GM23338 (cell line): Measurements from ENCODE around the gene FOXI2. TPM values are rescaled to one million over a fixed set of nuclear protein-coding genes. Genes with fewer than 3 reads are reported as not detected.

Experiments used
- ATAC-seq: fragments of 200-7000 bp; cut with Tn5 transposase; 3 replicates; pipeline ENCODE4 v1.9.1; 2020
- DNase-seq: peaks from one replicate; pipeline ENCODE4 v3.0.0-alpha.2; 2015; ENCODE audit warnings: low spot score
- H2AFZ ChIP-seq: fragments of 200-600 bp; sonication (generic); 2 replicates; pipeline ENCODE4 v1.8.0; 2016; ENCODE audit warnings: antibody characterized with exemption, mild to moderate bottlenecking, moderate library complexity
- H3F3A ChIP-seq: fragments of 200-600 bp; sonication (generic); replicated peaks from 2 replicates; pipeline ENCODE4 v1.8.0; 2017; ENCODE audit warnings: antibody characterized with exemption, mixed run types, low read depth
- H3K27ac ChIP-seq: fragments of 200-600 bp; sonication (generic); 2 replicates; pipeline ENCODE4 v1.6.1; 2016; ENCODE audit warnings: low read depth
- H3K27me3 ChIP-seq: fragments of 200-600 bp; sonication (generic); 2 replicates; pipeline ENCODE4 v1.8.0; 2016; ENCODE audit warnings: mild to moderate bottlenecking, mixed run types, moderate library complexity; ENCODE audit not compliant: insufficient read depth
- H3K36me3 ChIP-seq: fragments of 200-600 bp; sonication (generic); 2 replicates; pipeline ENCODE4 v1.8.0; 2016; ENCODE audit warnings: mild to moderate bottlenecking; ENCODE audit not compliant: insufficient read depth
- H3K4me1 ChIP-seq: fragments of 200-600 bp; sonication (generic); 2 replicates; pipeline ENCODE4 v1.8.0; 2016; ENCODE audit warnings: mild to moderate bottlenecking, moderate library complexity; ENCODE audit not compliant: insufficient read depth
- H3K4me2 ChIP-seq: fragments of 200-600 bp; sonication (generic); 2 replicates; pipeline ENCODE4 v1.7.1; 2017; ENCODE audit warnings: mixed run types
- H3K4me3 ChIP-seq: fragments of 200-600 bp; sonication (generic); 2 replicates; pipeline ENCODE4 v1.6.1; 2016; ENCODE audit warnings: mixed run types
- H3K79me2 ChIP-seq: fragments of 200-600 bp; sonication (generic); replicated peaks from 2 replicates; pipeline ENCODE4 v1.8.0; 2017; ENCODE audit warnings: mild to moderate bottlenecking; ENCODE audit not compliant: insufficient read depth
- H3K9me2 ChIP-seq: fragments of 200-600 bp; sonication (generic); 2 replicates; pipeline ENCODE4 v1.8.0; 2017; ENCODE audit not compliant: insufficient read depth
- H4K20me1 ChIP-seq: fragments of 200-600 bp; sonication (generic); replicated peaks from 2 replicates; pipeline ENCODE4 v1.8.0; 2017; ENCODE audit warnings: mild to moderate bottlenecking; ENCODE audit not compliant: insufficient read depth
- H3K27ac Mint-ChIP-seq: 2 replicates; pipeline ENCODE4 v1.8.0; 2020; ENCODE audit warnings: inconsistent platforms, mild to moderate bottlenecking, moderate library complexity, mixed read lengths
- H3K27me3 Mint-ChIP-seq: 3 replicates; pipeline ENCODE4 v1.8.0; 2022; ENCODE audit warnings: low read depth, mild to moderate bottlenecking, moderate library complexity, mixed read lengths, inconsistent platforms; ENCODE audit not compliant: insufficient read depth, poor library complexity
- H3K36me3 Mint-ChIP-seq: 3 replicates; pipeline ENCODE4 v1.8.0; 2021; ENCODE audit warnings: low read depth, mild to moderate bottlenecking, inconsistent platforms, moderate library complexity, mixed read lengths
- H3K4me1 Mint-ChIP-seq: 3 replicates; pipeline ENCODE4 v1.8.0; 2020; ENCODE audit warnings: mild to moderate bottlenecking, inconsistent platforms, mixed read lengths
- H3K4me3 Mint-ChIP-seq: 3 replicates; pipeline ENCODE4 v1.8.0; 2021; ENCODE audit warnings: moderate library complexity, mild to moderate bottlenecking, inconsistent platforms, mixed read lengths
- H3K9me3 Mint-ChIP-seq: 3 replicates; pipeline ENCODE4 v1.8.0; 2020; ENCODE audit warnings: moderate library complexity, mild to moderate bottlenecking, inconsistent platforms, mixed read lengths
- EZH2 ChIP-seq: fragments of 200-600 bp; sonication (generic); IDR thresholded peaks from one replicate; pipeline ENCODE4 v1.8.0; 2017; ENCODE audit warnings: antibody characterized with exemption, mild to moderate bottlenecking, low read depth; ENCODE audit not compliant: unreplicated experiment
- polyA plus RNA-seq: library from polyadenylated mRNA; unstranded; fragments of >200 nt; fragmentation: Nextera tagmentation; extraction: Ambion mirVana; gene quantifications from 2 replicates; pipeline ENCODE4 v1.2.1, GENCODE V29; 2016
- total RNA-seq: library from RNA; depleted of rRNA; stranded (reverse); fragments of >200 nt; shearing (Covaris generic); gene quantifications from 2 replicates; pipeline ENCODE4 v1.2.3, GENCODE V29; 2014
- TF ChIP-seq, protein P1 (sequence below): fragments of 250-450 bp; sonication (Bioruptor Pico); IDR thresholded peaks from 2 replicates; pipeline ENCODE4 v1.5.0; 2020; ENCODE audit warnings: mild to moderate bottlenecking, moderate library complexity
- TF ChIP-seq, protein P2 (sequence below), 2 experiments: fragments of 200-600 bp in 1 of 2; sonication (generic) in 1 of 2; conservative IDR thresholded peaks; 2 replicates each; pipeline versions ENCODE4 v1.5.1 to v1.6.1; 2016 to 2017; ENCODE audit warnings: antibody characterized with exemption in 2 of 2, low read depth in 2 of 2, mild to moderate bottlenecking in 2 of 2, moderate library complexity in 1 of 2

The FOXI2 gene
- total and polyA plus RNA-seq, 2 experiments from 2014 or later, result 0.74 to 1.3 TPM

DNA sequence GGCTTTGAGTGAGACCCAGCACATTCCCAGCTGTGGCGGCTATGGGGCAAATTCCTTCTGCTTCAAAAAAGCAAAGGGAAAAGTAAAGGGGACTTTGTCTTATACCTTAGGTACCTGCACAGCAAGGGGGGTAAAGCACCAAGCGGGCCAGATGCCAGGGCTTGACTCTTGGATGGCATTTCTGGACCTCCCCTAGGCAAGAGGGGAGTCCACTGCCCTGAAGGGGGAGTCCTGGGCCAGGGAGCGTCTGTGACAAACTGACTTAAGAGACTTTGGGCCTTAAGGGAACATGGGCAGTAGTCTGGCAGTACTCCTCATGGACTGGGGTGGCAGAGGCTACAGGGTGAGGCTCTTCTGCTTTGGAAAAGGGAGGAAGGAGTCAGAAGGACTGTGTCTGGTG is 16.1 kb upstream of the FOXI2 start (continued):
- TF ChIP-seq, protein P1, sequence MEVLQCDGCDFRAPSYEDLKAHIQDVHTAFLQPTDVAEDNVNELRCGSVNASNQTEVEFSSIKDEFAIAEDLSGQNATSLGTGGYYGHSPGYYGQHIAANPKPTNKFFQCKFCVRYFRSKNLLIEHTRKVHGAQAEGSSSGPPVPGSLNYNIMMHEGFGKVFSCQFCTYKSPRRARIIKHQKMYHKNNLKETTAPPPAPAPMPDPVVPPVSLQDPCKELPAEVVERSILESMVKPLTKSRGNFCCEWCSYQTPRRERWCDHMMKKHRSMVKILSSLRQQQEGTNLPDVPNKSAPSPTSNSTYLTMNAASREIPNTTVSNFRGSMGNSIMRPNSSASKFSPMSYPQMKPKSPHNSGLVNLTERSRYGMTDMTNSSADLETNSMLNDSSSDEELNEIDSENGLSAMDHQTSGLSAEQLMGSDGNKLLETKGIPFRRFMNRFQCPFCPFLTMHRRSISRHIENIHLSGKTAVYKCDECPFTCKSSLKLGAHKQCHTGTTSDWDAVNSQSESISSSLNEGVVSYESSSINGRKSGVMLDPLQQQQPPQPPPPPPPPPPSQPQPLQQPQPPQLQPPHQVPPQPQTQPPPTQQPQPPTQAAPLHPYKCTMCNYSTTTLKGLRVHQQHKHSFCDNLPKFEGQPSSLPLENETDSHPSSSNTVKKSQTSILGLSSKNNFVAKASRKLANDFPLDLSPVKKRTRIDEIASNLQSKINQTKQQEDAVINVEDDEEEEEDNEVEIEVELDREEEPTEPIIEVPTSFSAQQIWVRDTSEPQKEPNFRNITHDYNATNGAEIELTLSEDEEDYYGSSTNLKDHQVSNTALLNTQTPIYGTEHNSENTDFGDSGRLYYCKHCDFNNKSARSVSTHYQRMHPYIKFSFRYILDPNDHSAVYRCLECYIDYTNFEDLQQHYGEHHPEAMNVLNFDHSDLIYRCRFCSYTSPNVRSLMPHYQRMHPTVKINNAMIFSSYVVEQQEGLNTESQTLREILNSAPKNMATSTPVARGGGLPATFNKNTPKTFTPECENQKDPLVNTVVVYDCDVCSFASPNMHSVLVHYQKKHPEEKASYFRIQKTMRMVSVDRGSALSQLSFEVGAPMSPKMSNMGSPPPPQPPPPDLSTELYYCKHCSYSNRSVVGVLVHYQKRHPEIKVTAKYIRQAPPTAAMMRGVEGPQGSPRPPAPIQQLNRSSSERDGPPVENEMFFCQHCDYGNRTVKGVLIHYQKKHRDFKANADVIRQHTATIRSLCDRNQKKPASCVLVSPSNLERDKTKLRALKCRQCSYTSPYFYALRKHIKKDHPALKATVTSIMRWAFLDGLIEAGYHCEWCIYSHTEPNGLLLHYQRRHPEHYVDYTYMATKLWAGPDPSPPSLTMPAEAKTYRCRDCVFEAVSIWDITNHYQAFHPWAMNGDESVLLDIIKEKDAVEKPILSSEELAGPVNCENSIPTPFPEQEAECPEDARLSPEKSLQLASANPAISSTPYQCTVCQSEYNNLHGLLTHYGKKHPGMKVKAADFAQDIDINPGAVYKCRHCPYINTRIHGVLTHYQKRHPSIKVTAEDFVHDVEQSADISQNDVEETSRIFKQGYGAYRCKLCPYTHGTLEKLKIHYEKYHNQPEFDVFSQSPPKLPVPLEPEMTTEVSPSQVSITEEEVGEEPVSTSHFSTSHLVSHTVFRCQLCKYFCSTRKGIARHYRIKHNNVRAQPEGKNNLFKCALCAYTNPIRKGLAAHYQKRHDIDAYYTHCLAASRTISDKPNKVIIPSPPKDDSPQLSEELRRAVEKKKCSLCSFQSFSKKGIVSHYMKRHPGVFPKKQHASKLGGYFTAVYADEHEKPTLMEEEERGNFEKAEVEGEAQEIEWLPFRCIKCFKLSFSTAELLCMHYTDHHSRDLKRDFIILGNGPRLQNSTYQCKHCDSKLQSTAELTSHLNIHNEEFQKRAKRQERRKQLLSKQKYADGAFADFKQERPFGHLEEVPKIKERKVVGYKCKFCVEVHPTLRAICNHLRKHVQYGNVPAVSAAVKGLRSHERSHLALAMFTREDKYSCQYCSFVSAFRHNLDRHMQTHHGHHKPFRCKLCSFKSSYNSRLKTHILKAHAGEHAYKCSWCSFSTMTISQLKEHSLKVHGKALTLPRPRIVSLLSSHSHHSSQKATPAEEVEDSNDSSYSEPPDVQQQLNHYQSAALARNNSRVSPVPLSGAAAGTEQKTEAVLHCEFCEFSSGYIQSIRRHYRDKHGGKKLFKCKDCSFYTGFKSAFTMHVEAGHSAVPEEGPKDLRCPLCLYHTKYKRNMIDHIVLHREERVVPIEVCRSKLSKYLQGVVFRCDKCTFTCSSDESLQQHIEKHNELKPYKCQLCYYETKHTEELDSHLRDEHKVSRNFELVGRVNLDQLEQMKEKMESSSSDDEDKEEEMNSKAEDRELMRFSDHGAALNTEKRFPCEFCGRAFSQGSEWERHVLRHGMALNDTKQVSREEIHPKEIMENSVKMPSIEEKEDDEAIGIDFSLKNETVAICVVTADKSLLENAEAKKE (CRISPR knock-in tag), result no peak

- no peaks in the 10 kb centered on the region for H3K79me2 ChIP-seq
- no peaks in the 10 kb centered on the region for H3K9me3 Mint-ChIP-seq
- H3K4me3 Mint-ChIP-seq, result peak overlapping the region; percentile 76
- H3K27ac ChIP-seq, result no peak overlapping the region
- DNase-seq, result peak; percentile 16
- H3K36me3 Mint-ChIP-seq, result no peaks in the 10 kb centered on the region
- peaks cover 62% of the 10 kb centered on the region for H3K27me3 Mint-ChIP-seq
- no peak overlapping the region for H3K27ac Mint-ChIP-seq
- peaks cover 22% of the 10 kb centered on the region for H3K4me1 ChIP-seq
- TF ChIP-seq, protein P2, sequence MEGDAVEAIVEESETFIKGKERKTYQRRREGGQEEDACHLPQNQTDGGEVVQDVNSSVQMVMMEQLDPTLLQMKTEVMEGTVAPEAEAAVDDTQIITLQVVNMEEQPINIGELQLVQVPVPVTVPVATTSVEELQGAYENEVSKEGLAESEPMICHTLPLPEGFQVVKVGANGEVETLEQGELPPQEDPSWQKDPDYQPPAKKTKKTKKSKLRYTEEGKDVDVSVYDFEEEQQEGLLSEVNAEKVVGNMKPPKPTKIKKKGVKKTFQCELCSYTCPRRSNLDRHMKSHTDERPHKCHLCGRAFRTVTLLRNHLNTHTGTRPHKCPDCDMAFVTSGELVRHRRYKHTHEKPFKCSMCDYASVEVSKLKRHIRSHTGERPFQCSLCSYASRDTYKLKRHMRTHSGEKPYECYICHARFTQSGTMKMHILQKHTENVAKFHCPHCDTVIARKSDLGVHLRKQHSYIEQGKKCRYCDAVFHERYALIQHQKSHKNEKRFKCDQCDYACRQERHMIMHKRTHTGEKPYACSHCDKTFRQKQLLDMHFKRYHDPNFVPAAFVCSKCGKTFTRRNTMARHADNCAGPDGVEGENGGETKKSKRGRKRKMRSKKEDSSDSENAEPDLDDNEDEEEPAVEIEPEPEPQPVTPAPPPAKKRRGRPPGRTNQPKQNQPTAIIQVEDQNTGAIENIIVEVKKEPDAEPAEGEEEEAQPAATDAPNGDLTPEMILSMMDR (conservative IDR thresholded peaks at IDR 0.05; ENCODE audit: low read depth in 2 of 2), result no peak
- peak; percentile 29 for TF ChIP-seq EZH2
- H3F3A ChIP-seq, result 0 out of 2 replicates have a peak, but pooled peaks cover 2% of the 10 kb centered on the region
- H3K4me3 ChIP-seq, result peak overlapping the region; percentile 80
- peak overlapping the region; percentile 95 for H3K4me2 ChIP-seq
- H2AFZ ChIP-seq, result peak overlapping the region; percentile 98; the same call in 1 of the 2 replicates
- H3K9me2 ChIP-seq, result peaks cover 6% of the 10 kb centered on the region; the same call in 1 of the 2 replicates
- peaks cover 24% of the 10 kb centered on the region for H3K4me1 Mint-ChIP-seq
- no peaks in the 10 kb centered on the region for H4K20me1 ChIP-seq
- H3K27me3 ChIP-seq, result peaks cover 71% of the 10 kb centered on the region
- no peak for ATAC-seq
- H3K36me3 ChIP-seq, result no peaks in the 10 kb centered on the region
Observed at GRCh38 chr10:127734753-127735152, 2.2 kb upstream of the FOXI2 start.
